ENCODE data around the gene CLEC20A.

GRCh38 chr1:178488393-178488792 lies 8.4 kb downstream of the CLEC20A start:
- TF ChIP-seq EZH2 (IDR thresholded peaks at IDR 0.05; ENCODE audit: borderline replicate concordance, insufficient read depth, low read depth, low read length, poor library complexity, severe bottlenecking) (no peak), CTCF (IDR thresholded peaks at IDR 0.05) (no peak)
